ENCODE measurements around the gene RBBP4. TPM values are rescaled to one million over a fixed set of nuclear protein-coding genes. Genes with fewer than 3 reads are reported as not detected.
"Not testable (repeated sequence)": the region's sequence is repeated elsewhere in the genome, so short reads cannot be mapped to it uniquely, and the experiment has no call there.

RBBP4 gene
- total and polyA plus RNA-seq, 2 of the 8 experiments (the other 6 are each of a cell fraction or from before 2014, with no cell fraction given), result 147 to 397 TPM

GRCh38 chr1:32679993-32680392, 29.0 kb downstream of the RBBP4 start:
- DNase-seq (ENCODE audit: low read depth in 1 of 2, low spot score in 2 of 2); H3K9ac ChIP-seq (replicated peaks in 1 of 4; ENCODE audit: extremely low read depth in 1 of 4, low read depth in 3 of 4, low read length in 3 of 4); H4K91ac ChIP-seq (replicated peaks; ENCODE audit: insufficient read length, low read length); H3K79me1 ChIP-seq (ENCODE audit: low read depth, low read length); H3K56ac ChIP-seq (replicated peaks; ENCODE audit: insufficient read length, low read depth, low read length); H2BK5ac ChIP-seq (ENCODE audit: low read depth, low read length); H3K4me1 ChIP-seq (replicated peaks in 1 of 4; ENCODE audit: control insufficient read depth in 3 of 4, insufficient read depth in 4 of 4, low read length in 3 of 4); H3K27ac ChIP-seq (ENCODE audit: low read depth, low read length); H4K5ac ChIP-seq (ENCODE audit: insufficient read length, low read depth, low read length); FAIRE-seq; H3K9me3 ChIP-seq (ENCODE audit: insufficient read depth in 2 of 2, low read depth in 1 of 2, low read length in 1 of 2); H3K23me2 ChIP-seq (ENCODE audit: low read depth, low read length); H3K23ac ChIP-seq (ENCODE audit: insufficient read length); H2BK120ac ChIP-seq (replicated peaks; ENCODE audit: low read depth, low read length); H3K4me3 ChIP-seq (ENCODE audit: extremely low read depth in 1 of 4, insufficient read depth in 2 of 4, low read depth in 3 of 4, low read length in 4 of 4); H2BK12ac ChIP-seq (ENCODE audit: low read depth, low read length); H3K18ac ChIP-seq (ENCODE audit: extremely low read depth, low read length); H3K27me3 ChIP-seq (replicated peaks in 1 of 4; ENCODE audit: control insufficient read depth in 3 of 4, extremely low read depth in 1 of 4, insufficient read depth in 3 of 4, low read length in 3 of 4); H3K4me2 ChIP-seq (ENCODE audit: insufficient read depth in 1 of 2, low read depth in 2 of 2, low read length in 2 of 2); H4K8ac ChIP-seq (ENCODE audit: extremely low read depth, insufficient read depth, low read length); H2AFZ ChIP-seq (ENCODE audit: low read length); H4K20me1 ChIP-seq (replicated peaks in 1 of 2; ENCODE audit: control insufficient read depth in 1 of 2, insufficient read depth in 2 of 2, low read length in 2 of 2); H2BK20ac ChIP-seq (ENCODE audit: low read length); H3K4ac ChIP-seq (replicated peaks; ENCODE audit: insufficient read length, low read depth, low read length); H3K14ac ChIP-seq (ENCODE audit: insufficient read length); H2AK5ac ChIP-seq (ENCODE audit: low read depth, low read length); H2BK15ac ChIP-seq (ENCODE audit: low read length); H3K79me2 ChIP-seq (ENCODE audit: control insufficient read depth in 1 of 2, insufficient read depth in 2 of 2, low read length in 2 of 2): not testable (repeated sequence)
- CTCF ChIA-PET (ENCODE audit: partially characterized antibody), result interaction anchor here (3.8 kb wide), 1 partner anchor 93 kb away, joined by 13 read pairs; no protein-coding TSS in a partner anchor
- 97% methylated on average over 4 of the region's 4 CpGs; no CpG with 5 or more reads in 1 of the 2 experiments for WGBS, 2 experiments (ENCODE audit: extremely low coverage in 1 of 2, insufficient coverage in 1 of 2, insufficient read length in 1 of 2, insufficient replicate concordance in 2 of 2, low coverage in 1 of 2, low lambda C conversion rate in 2 of 2, missing lambda C conversion rate in 1 of 2)
- POLR2A ChIA-PET (ENCODE audit: partially characterized antibody), result interaction anchor here (1.3 to 9.5 kb wide), 7 partner anchors 8 to 118 kb away, joined by 3 to 124 read pairs (median 4); no protein-coding TSS in a partner anchor
- peaks cover 28 to 91% (median 63%) of the 10 kb centered on the region in 4 experiments for H3K36me3 ChIP-seq (ENCODE audit: control insufficient read depth in 2 of 4, insufficient read depth in 4 of 4, low read length in 3 of 4)
